Choroid plexus epithelial cell (primary cell): ENCODE results near the gene RAD51B.
"Not testable (repeated sequence)": the region's sequence is repeated elsewhere in the genome, so short reads cannot be mapped to it uniquely, and the experiment has no call there.

ENCODE experiments used
- DNase-seq: peaks from one replicate; pipeline ENCODE4 v3.0.0-alpha.2; 2010; ENCODE audit warnings: low read depth
- H3K4me3 ChIP-seq: 2 replicates; pipeline ENCODE4 v1.5.1; 2011; ENCODE audit warnings: low read depth, mild to moderate bottlenecking, control low read depth, low read length, moderate library complexity
- CTCF ChIP-seq: conservative IDR thresholded peaks from 2 replicates; pipeline ENCODE4 v1.5.1; 2011; ENCODE audit warnings: low read depth, mild to moderate bottlenecking, control low read depth, inconsistent platforms, low read length, moderate library complexity

Gene RAD51B

DNA sequence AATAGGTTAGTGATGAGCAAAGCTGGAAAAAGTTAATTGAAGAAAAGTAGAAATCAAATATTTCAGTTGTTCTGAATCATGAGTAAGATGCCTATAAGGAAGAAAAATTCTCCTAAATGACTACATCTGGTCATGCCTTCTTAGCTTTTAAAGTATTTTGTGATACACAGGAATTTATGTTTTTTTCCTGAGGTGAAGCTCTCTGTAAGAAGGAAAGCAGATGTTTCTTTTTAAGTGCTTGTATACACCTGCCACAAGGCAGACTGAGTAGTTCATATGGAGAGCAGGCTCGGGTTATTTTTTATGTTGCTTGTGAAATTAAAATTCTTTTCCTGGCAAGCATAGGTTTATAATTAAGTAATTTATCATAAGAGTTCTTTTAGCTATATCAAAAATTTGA, 275.2 kb downstream of the RAD51B start:
- H3K4me3 ChIP-seq, result no peak overlapping the region
- TF ChIP-seq CTCF, result no peak
- DNase-seq, result no peak

- no peak for DNase-seq
- no peak overlapping the region for H3K4me3 ChIP-seq
- no peak for TF ChIP-seq CTCF
Observed at GRCh38 chr14:68097727-68098126, 278.1 kb downstream of the RAD51B start.

- no peak overlapping the region for H3K4me3 ChIP-seq
- DNase-seq, result no peak
- TF ChIP-seq CTCF, result no peak
Observed at GRCh38 chr14:68098834-68099233, 279.3 kb downstream of the RAD51B start.

DNA sequence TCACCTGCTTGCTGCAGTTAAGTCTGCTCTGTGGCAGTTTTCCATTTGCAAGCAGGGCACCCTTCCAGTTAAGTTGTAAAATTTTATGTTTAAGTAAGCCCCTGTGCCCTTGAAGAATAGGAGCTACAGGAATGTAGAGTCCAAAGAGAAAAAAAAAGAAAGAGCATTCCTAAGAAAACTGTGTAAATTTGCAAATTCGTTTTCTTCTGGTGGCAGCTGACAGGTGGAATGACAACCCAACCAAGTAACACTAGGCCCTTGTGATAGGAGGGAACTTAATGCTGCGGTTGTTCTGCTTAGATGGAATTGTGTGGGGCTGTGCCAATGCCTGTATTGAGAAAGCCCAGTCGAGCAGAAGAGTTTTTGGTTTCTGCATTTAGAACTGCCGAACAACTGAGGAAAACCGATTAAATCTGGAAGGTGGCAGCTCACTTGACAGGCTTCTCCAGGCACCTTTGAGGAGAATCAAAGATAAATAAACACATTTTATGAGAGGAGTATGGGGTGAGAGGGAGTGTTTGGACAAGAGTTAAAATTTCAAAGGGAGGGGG, 280.0 kb downstream of the RAD51B start:
- no peak for DNase-seq
- TF ChIP-seq CTCF, result no peak
- H3K4me3 ChIP-seq, result no peak overlapping the region

- DNase-seq, H3K4me3 ChIP-seq: not testable (repeated sequence)
Observed at GRCh38 chr14:68101715-68102301, 282.2 kb downstream of the RAD51B start.

- peak; percentile 46 for DNase-seq
- no peak overlapping the region for H3K4me3 ChIP-seq
- TF ChIP-seq CTCF, result no peak
Observed at GRCh38 chr14:68103853-68104252, 284.3 kb downstream of the RAD51B start.

DNA sequence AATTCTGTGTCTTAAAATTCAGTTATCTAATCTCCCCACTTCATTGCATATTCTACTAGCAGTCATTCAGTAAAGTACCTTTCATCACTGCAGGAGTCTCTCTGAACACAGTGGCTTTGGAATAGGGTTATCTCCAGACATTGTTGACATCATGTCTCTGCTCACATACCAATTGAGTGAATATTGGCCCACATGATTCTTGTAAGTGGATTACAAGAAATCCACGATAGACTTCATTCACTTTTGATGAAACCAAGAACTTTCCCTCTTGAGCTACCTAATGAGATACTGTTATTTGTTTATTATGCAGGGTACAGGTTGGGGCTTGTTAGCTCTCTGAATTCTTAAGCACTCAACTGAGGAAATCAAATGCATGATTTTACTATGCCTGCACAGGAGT, 284.9 kb downstream of the RAD51B start:
- no peak overlapping the region for H3K4me3 ChIP-seq
- no peak for TF ChIP-seq CTCF
- DNase-seq, result peak; percentile 96
